ENCODE results near the gene SLC35G6. TPM values are rescaled to one million over a fixed set of nuclear protein-coding genes. Genes with fewer than 3 reads are reported as not detected.

The SLC35G6 gene
- total RNA-seq, 2 experiments from 2014 or later, result not detected

DNA sequence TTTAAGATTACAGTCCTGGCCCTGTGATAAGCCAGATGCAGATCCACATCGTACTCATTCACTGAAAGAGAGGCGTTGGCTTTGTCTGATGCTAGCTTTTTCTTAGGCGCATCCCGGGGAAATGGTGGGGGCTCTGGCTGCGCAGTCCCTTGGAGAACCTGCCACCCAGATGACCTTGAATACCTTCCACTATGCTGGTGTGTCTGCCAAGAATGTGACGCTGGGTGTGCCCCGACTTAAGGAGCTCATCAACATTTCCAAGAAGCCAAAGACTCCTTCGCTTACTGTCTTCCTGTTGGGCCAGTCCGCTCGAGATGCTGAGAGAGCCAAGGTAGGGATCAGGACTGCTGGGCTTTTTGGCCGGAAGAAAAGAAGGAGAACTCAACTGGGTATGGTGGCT, 26.9 kb downstream of the SLC35G6 start:
- Mint-ChIP-seq H3K36me3 (ENCODE audit: low read depth) (peaks cover 74% of the 10 kb centered on the region), H3K4me1 (ENCODE audit: low read depth) (no peaks in the 10 kb centered on the region), H3K9me3 (ENCODE audit: insufficient read depth) (no peaks in the 10 kb centered on the region), H3K27ac (no peak overlapping the region), H3K4me3 (no peak overlapping the region), H3K27me3 (ENCODE audit: low read depth) (no peaks in the 10 kb centered on the region)
- POLR2A ChIA-PET, result interaction anchor here (1.0 to 1.4 kb wide), 4 partner anchors 24 to 146 kb away, joined by 3 read pairs; partner anchors contain the start of gene POLR2A
- ATAC-seq (no peak), DNase-seq (no peak)
- CTCF ChIA-PET, result interaction anchor here (0.7 to 3.9 kb wide), 5 partner anchors 15 to 152 kb away, joined by 3 to 30 read pairs (median 4); no protein-coding TSS in a partner anchor

DNA sequence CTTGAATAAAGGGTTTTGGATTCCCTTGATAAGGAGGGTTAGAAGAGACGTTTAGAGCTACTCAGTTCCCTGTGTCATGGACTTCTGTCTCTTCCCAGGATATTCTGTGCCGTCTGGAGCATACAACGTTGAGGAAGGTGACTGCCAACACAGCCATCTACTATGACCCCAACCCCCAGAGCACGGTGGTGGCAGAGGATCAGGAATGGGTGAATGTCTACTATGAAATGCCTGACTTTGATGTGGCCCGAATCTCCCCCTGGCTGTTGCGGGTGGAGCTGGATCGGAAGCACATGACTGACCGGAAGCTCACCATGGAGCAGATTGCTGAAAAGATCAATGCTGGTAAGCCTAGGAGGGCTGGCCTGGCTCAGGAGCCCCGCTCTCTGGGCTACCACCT, 27.6 kb downstream of the SLC35G6 start:
- CTCF ChIA-PET, result interaction anchor here (0.6 to 3.9 kb wide), 5 partner anchors 18 to 80 kb away, joined by 3 to 30 read pairs (median 4); no protein-coding TSS in a partner anchor
- no peaks in the 10 kb centered on the region for H3K4me1 Mint-ChIP-seq (ENCODE audit: low read depth)
- H3K4me3 Mint-ChIP-seq, result no peak overlapping the region
- H3K27me3 Mint-ChIP-seq (ENCODE audit: low read depth), result no peaks in the 10 kb centered on the region
- H3K27ac Mint-ChIP-seq, result no peak overlapping the region
- ATAC-seq (no peak), DNase-seq (no peak)
- H3K9me3 Mint-ChIP-seq (ENCODE audit: insufficient read depth), result no peaks in the 10 kb centered on the region
- POLR2A ChIA-PET, result interaction anchor here (1.0 to 1.4 kb wide), 3 partner anchors 25 to 146 kb away, joined by 3 read pairs; partner anchors contain the start of gene POLR2A
- peaks cover 74% of the 10 kb centered on the region for H3K36me3 Mint-ChIP-seq (ENCODE audit: low read depth)

DNA sequence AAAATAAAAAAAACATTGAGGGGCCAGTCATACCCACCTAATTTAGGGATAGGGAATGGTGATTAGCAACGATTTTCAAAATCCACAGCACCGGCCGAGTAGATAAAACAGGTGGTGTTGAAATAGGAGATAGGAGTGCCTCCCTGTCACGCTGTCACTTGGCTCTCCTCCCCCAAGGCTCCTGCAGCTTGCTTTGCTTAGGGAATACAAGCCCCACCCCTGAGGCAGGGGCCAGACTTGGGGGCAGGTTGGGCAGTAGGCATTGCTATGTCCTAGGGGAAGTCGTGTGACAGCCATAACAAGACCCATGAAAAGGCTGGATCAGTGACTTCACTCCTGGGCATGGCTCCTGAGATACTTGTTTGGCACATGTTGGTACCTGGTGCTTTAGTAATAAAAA, 28.7 kb downstream of the SLC35G6 start:
- Mint-ChIP-seq H3K9me3 (ENCODE audit: insufficient read depth) (no peaks in the 10 kb centered on the region), H3K4me3 (no peak overlapping the region), H3K27ac (no peak overlapping the region), H3K27me3 (ENCODE audit: low read depth) (no peaks in the 10 kb centered on the region), H3K4me1 (ENCODE audit: low read depth) (peaks cover 4% of the 10 kb centered on the region), H3K36me3 (ENCODE audit: low read depth) (peaks cover 75% of the 10 kb centered on the region)
- ChIA-PET CTCF (interaction anchor here (0.8 to 3.9 kb wide), 4 partner anchors 11 to 79 kb away, joined by 3 to 30 read pairs (median 4); no protein-coding TSS in a partner anchor), POLR2A (no interaction called here)
- ATAC-seq, result no peak
- no peak for DNase-seq

DNA sequence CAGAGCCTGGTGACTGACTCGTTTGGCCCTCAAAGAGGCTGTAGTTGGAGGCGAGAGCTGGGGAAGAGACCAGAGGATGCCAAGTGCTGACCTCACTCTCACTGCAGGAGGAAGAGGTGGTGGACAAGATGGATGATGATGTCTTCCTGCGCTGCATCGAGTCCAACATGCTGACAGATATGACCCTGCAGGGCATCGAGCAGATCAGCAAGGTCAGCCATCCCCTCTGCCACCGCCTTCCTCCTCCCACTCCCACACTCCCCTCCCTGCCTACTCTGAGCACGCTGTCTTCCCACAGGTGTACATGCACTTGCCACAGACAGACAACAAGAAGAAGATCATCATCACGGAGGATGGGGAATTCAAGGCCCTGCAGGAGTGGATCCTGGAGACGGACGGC, 29.9 kb downstream of the SLC35G6 start:
- POLR2A ChIA-PET, result no interaction called here
- Mint-ChIP-seq H3K36me3 (ENCODE audit: low read depth) (peaks cover 70% of the 10 kb centered on the region), H3K4me1 (ENCODE audit: low read depth) (peaks cover 4% of the 10 kb centered on the region), H3K9me3 (ENCODE audit: insufficient read depth) (no peaks in the 10 kb centered on the region), H3K4me3 (no peak overlapping the region), H3K27me3 (ENCODE audit: low read depth) (no peaks in the 10 kb centered on the region), H3K27ac (peak overlapping the region; percentile 16)
- CTCF ChIA-PET, result interaction anchor here (1.0 kb wide), 1 partner anchor 50 kb away, joined by 3 read pairs; no protein-coding TSS in a partner anchor
- DNase-seq, result no peak
- ATAC-seq, result no peak

DNA sequence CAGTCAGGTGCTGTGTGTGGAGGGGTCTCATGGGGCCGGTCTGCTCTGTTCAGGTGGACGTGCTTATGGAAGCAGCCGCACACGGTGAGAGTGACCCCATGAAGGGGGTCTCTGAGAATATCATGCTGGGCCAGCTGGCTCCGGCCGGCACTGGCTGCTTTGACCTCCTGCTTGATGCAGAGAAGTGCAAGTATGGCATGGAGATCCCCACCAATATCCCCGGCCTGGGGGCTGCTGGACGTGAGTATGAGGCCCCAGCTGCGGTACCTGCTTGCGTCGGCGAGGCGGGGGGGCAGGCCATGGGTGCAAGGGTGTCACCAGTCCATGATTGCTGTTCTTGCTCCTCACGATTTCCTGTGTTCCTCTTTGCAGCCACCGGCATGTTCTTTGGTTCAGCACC, 30.9 kb downstream of the SLC35G6 start:
- CTCF ChIA-PET, result interaction anchor here (11.0 kb wide), 1 partner anchor 47 kb away, joined by 264 read pairs; the partner anchor contains the start of genes SENP3 and TNFSF13
- DNase-seq, result no peak
- peaks cover 63% of the 10 kb centered on the region for H3K36me3 Mint-ChIP-seq (ENCODE audit: low read depth)
- ATAC-seq, result no peak
- no peaks in the 10 kb centered on the region for H3K27me3 Mint-ChIP-seq (ENCODE audit: low read depth)
- H3K4me3 Mint-ChIP-seq, result no peak overlapping the region
- H3K4me1 Mint-ChIP-seq (ENCODE audit: low read depth), result peaks cover 4% of the 10 kb centered on the region
- no peaks in the 10 kb centered on the region for H3K9me3 Mint-ChIP-seq (ENCODE audit: insufficient read depth)
- H3K27ac Mint-ChIP-seq, result no peak overlapping the region
- POLR2A ChIA-PET, result interaction anchor here (0.7 kb wide), 1 partner anchor 49 kb away, joined by 3 read pairs; no protein-coding TSS in a partner anchor

DNA sequence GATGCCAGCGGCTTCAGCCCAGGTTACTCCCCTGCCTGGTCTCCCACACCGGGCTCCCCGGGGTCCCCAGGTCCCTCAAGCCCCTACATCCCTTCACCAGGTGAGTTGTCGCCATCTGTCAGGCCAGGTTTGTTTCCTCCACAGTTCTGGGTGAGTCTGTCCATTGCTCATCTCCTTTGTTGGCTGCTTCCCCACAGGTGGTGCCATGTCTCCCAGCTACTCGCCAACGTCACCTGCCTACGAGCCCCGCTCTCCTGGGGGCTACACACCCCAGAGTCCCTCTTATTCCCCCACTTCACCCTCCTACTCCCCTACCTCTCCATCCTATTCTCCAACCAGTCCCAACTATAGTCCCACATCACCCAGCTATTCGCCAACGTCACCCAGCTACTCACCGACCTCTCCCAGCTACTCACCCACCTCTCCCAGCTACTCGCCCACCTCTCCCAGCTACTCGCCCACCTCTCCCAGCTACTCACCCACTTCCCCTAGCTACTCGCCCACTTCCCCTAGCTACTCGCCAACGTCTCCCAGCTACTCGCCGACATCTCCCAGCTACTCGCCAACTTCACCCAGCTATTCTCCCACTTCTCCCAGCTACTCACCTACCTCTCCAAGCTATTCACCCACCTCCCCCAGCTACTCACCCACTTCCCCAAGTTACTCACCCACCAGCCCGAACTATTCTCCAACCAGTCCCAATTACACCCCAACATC, 31.7 kb downstream of the SLC35G6 start:
- H3K4me1 Mint-ChIP-seq (ENCODE audit: low read depth), result peaks cover 4% of the 10 kb centered on the region
- POLR2A ChIA-PET, result interaction anchor here (0.6 to 1.6 kb wide), 4 partner anchors 13 to 76 kb away, joined by 3 to 14 read pairs (median 4); partner anchors contain the start of gene SENP3
- CTCF ChIA-PET, result interaction anchor here (1.0 to 11.0 kb wide), 10 partner anchors 10 to 175 kb away, joined by 3 to 264 read pairs (median 14); partner anchors contain the start of genes SENP3, SHBG, SOX15 and TMEM102

DNA sequence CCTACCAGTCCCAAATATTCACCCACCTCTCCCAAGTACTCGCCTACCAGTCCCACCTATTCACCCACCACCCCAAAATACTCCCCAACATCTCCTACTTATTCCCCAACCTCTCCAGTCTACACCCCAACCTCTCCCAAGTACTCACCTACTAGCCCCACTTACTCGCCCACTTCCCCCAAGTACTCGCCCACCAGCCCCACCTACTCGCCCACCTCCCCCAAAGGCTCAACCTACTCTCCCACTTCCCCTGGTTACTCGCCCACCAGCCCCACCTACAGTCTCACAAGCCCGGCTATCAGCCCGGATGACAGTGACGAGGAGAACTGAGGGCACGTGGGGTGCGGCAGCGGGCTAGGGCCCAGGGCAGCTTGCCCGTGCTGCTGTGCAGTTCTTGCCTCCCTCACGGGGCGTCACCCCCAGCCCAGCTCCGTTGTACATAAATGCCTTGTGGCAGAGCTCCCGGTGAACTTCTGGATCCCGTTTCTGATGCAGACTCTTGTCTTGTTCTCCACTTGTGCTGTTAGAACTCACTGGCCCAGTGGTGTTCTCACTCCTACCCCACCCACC, 32.7 kb downstream of the SLC35G6 start:
- no peaks in the 10 kb centered on the region for H3K9me3 Mint-ChIP-seq (ENCODE audit: insufficient read depth)
- H3K36me3 Mint-ChIP-seq (ENCODE audit: low read depth), result peaks cover 48% of the 10 kb centered on the region
- H3K27ac Mint-ChIP-seq, result peak overlapping the region; percentile 49
- no peaks in the 10 kb centered on the region for H3K27me3 Mint-ChIP-seq (ENCODE audit: low read depth)
- no peak overlapping the region for H3K4me3 Mint-ChIP-seq
- CTCF ChIA-PET, result interaction anchor here (0.6 to 11.0 kb wide), 26 partner anchors 10 to 174 kb away, joined by 3 to 264 read pairs (median 5); partner anchors contain the start of genes MPDU1, SENP3, SHBG and SOX15
- H3K4me1 Mint-ChIP-seq (ENCODE audit: low read depth), result peaks cover 4% of the 10 kb centered on the region
- DNase-seq, result no peak
- ATAC-seq, result no peak
- POLR2A ChIA-PET, result interaction anchor here (0.7 to 2.9 kb wide), 5 partner anchors 39 to 75 kb away, joined by 3 to 32 read pairs (median 11); partner anchors contain the start of gene SENP3

More for the DNA sequence above, 31.7 kb downstream of the SLC35G6 start:
- ATAC-seq (no peak), DNase-seq (no peak)
- no peaks in the 10 kb centered on the region for H3K9me3 Mint-ChIP-seq (ENCODE audit: insufficient read depth)
- H3K4me3 Mint-ChIP-seq, result no peak overlapping the region
- no peak overlapping the region for H3K27ac Mint-ChIP-seq
- peaks cover 57% of the 10 kb centered on the region for H3K36me3 Mint-ChIP-seq (ENCODE audit: low read depth)
- no peaks in the 10 kb centered on the region for H3K27me3 Mint-ChIP-seq (ENCODE audit: low read depth)

DNA sequence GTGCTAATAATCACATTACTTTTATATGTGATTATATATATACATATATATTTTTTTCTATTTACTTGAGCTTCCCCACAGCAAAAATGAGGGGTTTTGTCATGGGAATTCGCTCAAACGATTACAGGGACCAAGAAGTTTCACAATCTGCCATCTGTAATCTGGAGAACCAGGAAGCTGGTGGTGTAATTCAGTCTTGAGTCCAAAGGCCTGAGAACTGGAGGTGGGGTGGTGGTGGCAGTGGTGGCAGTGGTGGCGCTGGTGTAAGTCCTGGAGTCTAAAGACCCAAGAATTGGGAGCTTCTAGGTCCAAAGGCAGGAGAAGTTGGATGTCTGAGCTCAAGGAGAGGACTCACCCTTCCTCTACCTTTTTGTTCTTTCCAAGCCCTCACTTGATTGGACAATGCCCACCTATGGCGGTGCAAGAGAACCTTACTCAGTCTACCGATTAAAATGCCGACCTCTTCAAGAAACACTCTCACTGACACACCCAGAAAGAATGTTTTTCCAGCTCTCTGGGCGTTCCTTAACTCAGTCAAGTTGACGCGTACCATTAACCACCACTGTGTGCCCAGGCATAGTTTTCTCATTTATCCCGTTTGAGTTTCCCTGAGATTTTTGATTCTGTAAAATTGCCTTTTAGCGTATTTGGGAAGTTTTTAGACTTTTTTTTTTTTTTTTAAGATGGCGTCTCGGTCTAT, 34.8 kb downstream of the SLC35G6 start:
- CTCF ChIA-PET, result interaction anchor here (0.6 to 11.0 kb wide), 12 partner anchors 10 to 172 kb away, joined by 3 to 264 read pairs (median 12); partner anchors contain the start of genes SENP3, SOX15, TMEM102 and TNFSF12
- Mint-ChIP-seq H3K4me1 (ENCODE audit: low read depth) (peaks cover 4% of the 10 kb centered on the region), H3K9me3 (ENCODE audit: insufficient read depth) (no peaks in the 10 kb centered on the region), H3K36me3 (ENCODE audit: low read depth) (peaks cover 30% of the 10 kb centered on the region), H3K4me3 (no peak overlapping the region), H3K27me3 (ENCODE audit: low read depth) (no peaks in the 10 kb centered on the region), H3K27ac (no peak overlapping the region)
- no peak for DNase-seq
- POLR2A ChIA-PET, result interaction anchor here (2.4 to 2.9 kb wide), 2 partner anchors 36 to 44 kb away, joined by 11 to 32 read pairs; partner anchors contain the start of gene SENP3
- no peak for ATAC-seq

DNA sequence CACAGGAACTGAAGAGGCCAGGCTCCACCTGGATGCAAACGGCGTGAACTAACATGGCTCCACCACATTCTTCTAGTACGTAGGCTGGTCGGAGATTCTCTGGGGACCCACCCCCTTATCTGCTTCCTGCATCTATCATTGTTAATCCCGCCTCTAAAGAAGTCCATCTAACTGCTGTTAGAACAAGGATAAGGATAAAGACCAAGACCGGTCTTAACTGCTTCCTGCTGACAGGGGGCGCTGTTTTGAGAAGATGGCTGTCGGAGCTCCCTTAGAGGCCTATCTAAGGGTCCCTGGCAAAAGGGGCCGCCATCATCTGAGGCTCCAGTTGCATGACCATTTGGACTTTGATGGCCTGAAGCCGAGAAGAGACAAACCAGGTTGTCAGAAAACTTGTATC, 41.8 kb downstream of the SLC35G6 start:
- Mint-ChIP-seq H3K4me1 (ENCODE audit: low read depth) (peaks cover 6% of the 10 kb centered on the region), H3K27me3 (ENCODE audit: low read depth) (no peaks in the 10 kb centered on the region), H3K36me3 (ENCODE audit: low read depth) (peaks cover 2% of the 10 kb centered on the region), H3K9me3 (ENCODE audit: insufficient read depth) (peaks cover 10% of the 10 kb centered on the region), H3K4me3 (no peak overlapping the region), H3K27ac (no peak overlapping the region)
- ATAC-seq (peak; percentile 68), DNase-seq (peak; percentile 58)
- POLR2A ChIA-PET, result interaction anchor here (0.8 kb wide), 1 partner anchor 38 kb away, joined by 3 read pairs; no protein-coding TSS in a partner anchor
- CTCF ChIA-PET, result interaction anchor here (0.6 to 6.0 kb wide), 18 partner anchors 9 to 167 kb away, joined by 3 to 53 read pairs (median 4); partner anchors contain the start of genes SENP3, SOX15, TMEM102 and TNFSF13

DNA sequence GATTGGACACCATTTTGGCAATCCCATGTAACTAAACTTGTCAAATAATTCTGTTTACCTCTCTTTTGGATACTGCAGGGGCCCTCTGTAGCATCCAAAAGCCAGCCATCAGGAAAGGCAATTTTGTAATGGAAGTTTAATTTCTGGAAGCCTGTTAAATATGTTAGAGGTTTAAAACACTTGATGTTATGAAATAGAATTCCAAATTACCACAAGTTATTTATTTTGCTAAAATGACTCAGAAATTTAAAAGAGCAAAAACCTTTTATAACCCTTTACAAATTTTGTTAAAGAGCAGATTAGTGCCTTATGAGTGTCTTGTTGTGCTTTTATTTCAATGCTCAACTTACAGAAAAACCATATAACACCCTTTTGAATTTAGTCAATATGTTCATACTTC, 47.6 kb downstream of the SLC35G6 start:
- Mint-ChIP-seq H3K4me3 (no peak overlapping the region), H3K27ac (no peak overlapping the region), H3K9me3 (ENCODE audit: insufficient read depth) (peaks cover 14% of the 10 kb centered on the region), H3K4me1 (ENCODE audit: low read depth) (no peaks in the 10 kb centered on the region), H3K27me3 (ENCODE audit: low read depth) (peaks cover 2% of the 10 kb centered on the region), H3K36me3 (ENCODE audit: low read depth) (peaks cover 11% of the 10 kb centered on the region)
- ChIA-PET CTCF (interaction anchor here (1.7 kb wide), 1 partner anchor 32 kb away, joined by 7 read pairs; no protein-coding TSS in a partner anchor), POLR2A (no interaction called here)
- ATAC-seq (no peak), DNase-seq (no peak)

Data from activated CD8-positive, alpha-beta T cell treated with anti-CD3 and anti-CD28 coated beads, Interleukin-2, amount 10 ng/mL, durations not matched to agents 7 days and 5 days (primary cell).